SK-N-SH treated with all-trans-retinoic acid at 6 μM for 48 hours (cell line): ENCODE data around the gene AMPD1.

Experiments used
- ATAC-seq: fragments of 200-7000 bp; cut with Tn5 transposase; 3 replicates; pipeline ENCODE4 v1.9.1; 2020; ENCODE audit warnings: mild to moderate bottlenecking, moderate library complexity
- ARNTL ChIP-seq: fragments of 450-650 bp; formaldehyde crosslinking; IDR thresholded peaks from 2 replicates; pipeline ENCODE4 v1.5.0; 2020; ENCODE audit warnings: low read depth, mild to moderate bottlenecking, moderate library complexity, borderline replicate concordance
- BACH2 ChIP-seq: fragments of 250-450 bp; sonication (Bioruptor Pico); IDR thresholded peaks from 2 replicates; pipeline ENCODE4 v1.9.0; 2021; ENCODE audit warnings: mild to moderate bottlenecking, borderline replicate concordance
- CREB5 ChIP-seq: fragments of 250-450 bp; sonication (Bioruptor Pico); IDR thresholded peaks from 2 replicates; pipeline ENCODE4 v1.5.1; 2020; ENCODE audit warnings: low read depth, mild to moderate bottlenecking, moderate library complexity
- CSRNP3 ChIP-seq: fragments of 250-450 bp; sonication (Bioruptor Pico); IDR thresholded peaks from 2 replicates; pipeline ENCODE4 v1.5.1; 2021; ENCODE audit warnings: mild to moderate bottlenecking, moderate library complexity
- ESRRG ChIP-seq: fragments of 250-450 bp; sonication (Bioruptor Pico); IDR thresholded peaks from 2 replicates; pipeline ENCODE4 v1.6.1; 2021; ENCODE audit warnings: mild to moderate bottlenecking
- GLIS3 ChIP-seq: fragments of 250-450 bp; sonication (Bioruptor Pico); IDR thresholded peaks from 2 replicates; pipeline ENCODE4 v1.5.0; 2020; ENCODE audit warnings: mild to moderate bottlenecking, moderate library complexity
- OSR1 ChIP-seq: fragments of 250-450 bp; sonication (Bioruptor Pico); IDR thresholded peaks from 2 replicates; pipeline ENCODE4 v1.8.0; 2022; ENCODE audit warnings: moderate library complexity, mild to moderate bottlenecking, inconsistent platforms
- PATZ1 ChIP-seq: fragments of 250-450 bp; sonication (Bioruptor Pico); IDR thresholded peaks from 2 replicates; pipeline ENCODE4 v1.8.0; 2020; ENCODE audit warnings: mild to moderate bottlenecking, moderate library complexity, borderline replicate concordance
- POU6F1 ChIP-seq: fragments of 250-450 bp; sonication (Bioruptor Pico); IDR thresholded peaks from 2 replicates; pipeline ENCODE4 v1.8.0; 2021; ENCODE audit warnings: low read depth, mild to moderate bottlenecking, moderate library complexity, borderline replicate concordance
- RARB ChIP-seq: fragments of 250-450 bp; sonication (Bioruptor Pico); IDR thresholded peaks from 2 replicates; pipeline ENCODE4 v1.8.0; 2021; ENCODE audit warnings: mild to moderate bottlenecking, moderate library complexity
- TCF4 ChIP-seq: fragments of 250-450 bp; sonication (Bioruptor Pico); IDR thresholded peaks from 2 replicates; pipeline ENCODE4 v1.8.0; 2021; ENCODE audit warnings: mild to moderate bottlenecking, moderate library complexity, borderline replicate concordance
- TOX ChIP-seq: fragments of 250-450 bp; sonication (Bioruptor Pico); IDR thresholded peaks from 2 replicates; pipeline ENCODE4 v1.8.0; 2021; ENCODE audit warnings: mild to moderate bottlenecking, moderate library complexity, borderline replicate concordance
- TSHZ2 ChIP-seq: fragments of 250-450 bp; sonication (Bioruptor Pico); IDR thresholded peaks from 2 replicates; pipeline ENCODE4 v1.5.0; 2020; ENCODE audit warnings: mild to moderate bottlenecking, moderate library complexity
- ZC3H10 ChIP-seq: fragments of 250-450 bp; sonication (Bioruptor Pico); IDR thresholded peaks from 2 replicates; pipeline ENCODE4 v1.5.1; 2021; ENCODE audit warnings: mild to moderate bottlenecking, moderate library complexity
- ZFP3 ChIP-seq: fragments of 250-450 bp; sonication (Bioruptor Pico); IDR thresholded peaks from 2 replicates; pipeline ENCODE4 v1.5.0; 2020; ENCODE audit warnings: mild to moderate bottlenecking, moderate library complexity
- ZFP30 ChIP-seq: fragments of 450-650 bp; formaldehyde crosslinking; IDR thresholded peaks from 2 replicates; pipeline ENCODE4 v1.5.0; 2022; ENCODE audit warnings: mild to moderate bottlenecking, moderate library complexity
- ZNF565 ChIP-seq: fragments of 450-650 bp; formaldehyde crosslinking; conservative IDR thresholded peaks from 2 replicates; pipeline ENCODE4 v1.5.0; 2020; ENCODE audit warnings: low read depth, mild to moderate bottlenecking, moderate library complexity
- ZNF8 ChIP-seq: fragments of 450-650 bp; formaldehyde crosslinking; IDR thresholded peaks from 2 replicates; pipeline ENCODE4 v1.5.0; 2020; ENCODE audit warnings: mild to moderate bottlenecking, moderate library complexity

AMPD1 gene

GRCh38 chr1:114694540-114695310 is 621 bp downstream of the AMPD1 start:
- TF ChIP-seq ZNF8 (CRISPR knock-in tag) (no peak), TSHZ2 (no peak), PATZ1 (CRISPR knock-in tag) (no peak), GLIS3 (no peak), ZFP3 (CRISPR knock-in tag) (no peak), BACH2 (CRISPR knock-in tag) (no peak), OSR1 (CRISPR knock-in tag) (no peak), ARNTL (CRISPR knock-in tag) (no peak), CREB5 (no peak), ZC3H10 (CRISPR knock-in tag) (no peak), CSRNP3 (CRISPR knock-in tag) (no peak), TCF4 (CRISPR knock-in tag) (no peak), RARB (CRISPR knock-in tag) (no peak), TOX (no peak), ZFP30 (CRISPR knock-in tag) (no peak), ESRRG (CRISPR knock-in tag) (no peak), POU6F1 (CRISPR knock-in tag) (no peak)

GRCh38 chr1:114692947-114693346 is 2.4 kb downstream of the AMPD1 start:
- TF ChIP-seq RARB (CRISPR knock-in tag) (no peak), CSRNP3 (CRISPR knock-in tag) (no peak), POU6F1 (CRISPR knock-in tag) (no peak), ZFP3 (CRISPR knock-in tag) (no peak), ZNF565 (CRISPR knock-in tag) (no peak), ZC3H10 (CRISPR knock-in tag) (no peak), TOX (no peak), ARNTL (CRISPR knock-in tag) (no peak), TCF4 (CRISPR knock-in tag) (no peak)
- no peak for ATAC-seq

More at GRCh38 chr1:114694540-114695310, 621 bp downstream of the AMPD1 start:
- no peak for ATAC-seq
